NCI-H524 (cell line): ENCODE data around the gene STX19.
A peak's percentile ranks its signal among the peaks of the same experiment; 100 is the strongest.
"Not testable (repeated sequence)": the region's sequence is repeated elsewhere in the genome, so short reads cannot be mapped to it uniquely, and the experiment has no call there.

Experiments
- DNase-seq, 2 experiments: peaks; one replicate each; lab custom pipeline; 2025; lab: John Stamatoyannopoulos, UW

Gene STX19

GRCh38 chr3:93979850-93980676 lies 48.3 kb downstream of the STX19 start, which contains the start of gene ARL13B:
ARL13B (plus strand) TSS chr3:93980155; CDS start chr3:93980424, 269 bp downstream.
- peak; percentile 99 to 100 for DNase-seq

DNA sequence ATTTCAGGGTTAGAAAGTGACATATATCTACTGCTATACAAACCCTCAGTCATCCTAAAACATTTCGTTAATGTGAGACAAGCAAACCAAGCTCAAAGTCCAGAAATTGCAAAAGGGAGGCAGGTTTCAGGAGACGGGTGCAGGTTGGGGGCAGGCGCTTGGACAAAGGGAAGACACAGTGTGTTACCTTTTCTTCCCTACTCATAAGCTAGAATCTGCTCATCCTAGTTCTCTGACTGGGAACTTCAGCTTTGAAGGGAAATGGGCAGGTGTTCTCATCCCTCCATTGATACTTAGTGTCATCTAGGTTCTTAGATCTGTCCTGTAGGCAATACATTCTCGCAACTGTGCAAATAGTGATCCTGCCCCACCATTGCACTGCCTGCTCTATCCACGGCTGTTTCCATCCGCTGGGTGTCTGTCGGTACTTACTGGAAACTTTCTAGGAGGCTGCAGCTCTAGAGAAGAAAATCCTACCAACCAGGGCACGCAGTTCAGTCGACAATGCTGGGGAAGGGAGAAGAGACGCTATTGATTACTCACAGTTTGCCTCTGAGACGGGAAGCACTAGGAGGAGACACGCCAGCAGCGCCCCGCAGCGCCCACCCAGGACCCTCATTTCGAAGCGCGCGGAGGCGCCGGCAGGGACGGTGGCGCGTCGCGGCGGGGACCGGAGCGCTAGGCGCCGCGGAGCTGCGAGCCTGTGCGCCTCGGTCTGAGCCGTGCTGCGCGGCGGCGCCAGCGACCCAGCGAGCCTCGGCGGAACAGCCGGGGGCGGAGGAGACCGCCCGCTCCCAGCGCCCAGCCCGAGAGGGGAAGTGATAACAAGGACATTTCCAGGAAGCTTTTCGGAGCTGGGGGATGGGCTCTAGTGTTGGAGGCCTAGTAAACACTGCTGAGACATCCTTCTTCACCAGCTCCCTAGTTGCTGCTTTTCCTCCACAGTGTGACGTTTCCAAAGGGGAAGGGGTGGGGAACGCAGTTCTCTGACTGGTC lies 55.0 kb downstream of the STX19 start, which contains the start of gene PROS1:
Gene PROS1, minus strand, starts transcription at position 766 of the 996 bp plus-strand sequence. Its CDS starts 147 bp downstream, at position 619.
- DNase-seq: peak; percentile 76 to 86

DNA sequence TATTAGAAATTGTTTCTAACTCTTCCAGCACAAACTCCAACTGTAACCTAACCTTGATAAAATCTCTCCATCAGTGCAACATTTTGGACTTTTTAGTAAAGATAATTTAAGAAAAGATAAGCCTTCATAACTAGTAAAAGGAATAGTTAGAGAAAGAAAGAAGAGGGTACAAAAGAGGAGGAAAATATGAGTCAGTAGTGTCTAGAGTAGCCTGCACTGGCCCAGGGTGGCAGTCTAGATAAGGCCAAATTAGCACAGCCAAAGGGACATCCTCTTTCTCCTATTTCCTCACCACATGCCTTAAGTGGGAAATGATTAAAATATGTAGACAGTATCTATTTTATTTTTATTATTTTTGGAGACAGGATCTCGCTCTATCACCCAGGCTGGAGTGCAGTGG lies 58.4 kb downstream of the STX19 start:
- DNase-seq: no peak

GRCh38 chr3:93969443-93969842 lies 59.0 kb downstream of the STX19 start:
- DNase-seq: no peak

GRCh38 chr3:93965106-93965505 lies 63.3 kb downstream of the STX19 start:
- not testable (repeated sequence) for DNase-seq
